Stimulated activated naive CD8-positive, alpha-beta T cell treated with anti-CD3 and anti-CD28 coated beads, Interleukin-15, Interleukin-2, amounts not matched to agents 100 ng/mL and 50 ng/mL, for 24 hours (primary cell): ENCODE data around the gene FAM151B.
"Not testable (repeated sequence)": the region's sequence is repeated elsewhere in the genome, so short reads cannot be mapped to it uniquely, and the experiment has no call there.

Experiments used
- H3K27ac Mint-ChIP-seq: one replicate; pipeline ENCODE4 v1.8.0; 2021; ENCODE audit warnings: mild to moderate bottlenecking, mixed read lengths
- H3K27me3 Mint-ChIP-seq: one replicate; pipeline ENCODE4 v1.8.0; 2021; ENCODE audit warnings: mixed read lengths
- H3K36me3 Mint-ChIP-seq: one replicate; pipeline ENCODE4 v1.8.0; 2021; ENCODE audit warnings: low read depth, mixed read lengths
- H3K4me1 Mint-ChIP-seq: one replicate; pipeline ENCODE4 v1.8.0; 2021; ENCODE audit warnings: low read depth, mixed read lengths
- H3K4me3 Mint-ChIP-seq: one replicate; pipeline ENCODE4 v1.8.0; 2021; ENCODE audit warnings: mild to moderate bottlenecking, mixed read lengths
- H3K9me3 Mint-ChIP-seq: one replicate; pipeline ENCODE4 v1.8.0; 2021; ENCODE audit warnings: mixed read lengths

Gene FAM151B

DNA sequence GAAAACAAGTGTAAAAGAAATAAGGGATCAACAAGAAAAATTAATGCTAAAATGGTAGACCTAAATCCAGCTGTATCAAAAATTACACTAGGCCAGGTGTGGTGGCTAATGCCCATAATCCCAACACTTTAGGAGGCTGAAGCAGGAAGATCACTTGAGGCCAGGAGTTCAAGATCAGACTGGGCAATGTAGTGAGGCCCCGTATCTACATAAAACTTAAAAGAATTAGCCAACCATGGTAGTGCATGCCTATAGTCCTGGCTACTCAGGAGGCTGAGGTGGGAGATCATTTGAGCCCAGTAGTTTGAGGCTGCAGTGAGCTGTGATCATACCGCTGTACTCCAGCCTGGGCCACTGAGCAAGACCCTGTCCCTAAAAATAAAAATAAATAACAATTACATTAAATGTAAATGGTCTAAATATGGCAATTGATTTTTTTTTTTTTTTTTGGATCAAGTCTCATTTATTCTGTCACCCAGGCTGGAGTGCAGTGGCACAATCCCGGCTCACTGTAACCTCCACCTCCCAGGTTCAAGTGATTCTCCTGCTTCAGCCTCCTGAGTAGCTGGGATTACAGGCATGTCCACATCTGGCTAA is 4.2 kb upstream of the FAM151B start:
- peaks cover 19% of the 10 kb centered on the region for H3K4me1 Mint-ChIP-seq
- no peak overlapping the region for H3K4me3 Mint-ChIP-seq
- peaks cover 40% of the 10 kb centered on the region for H3K36me3 Mint-ChIP-seq
- no peak overlapping the region for H3K27ac Mint-ChIP-seq
- peaks cover 10% of the 10 kb centered on the region for H3K9me3 Mint-ChIP-seq
- H3K27me3 Mint-ChIP-seq: peaks cover 19% of the 10 kb centered on the region

DNA sequence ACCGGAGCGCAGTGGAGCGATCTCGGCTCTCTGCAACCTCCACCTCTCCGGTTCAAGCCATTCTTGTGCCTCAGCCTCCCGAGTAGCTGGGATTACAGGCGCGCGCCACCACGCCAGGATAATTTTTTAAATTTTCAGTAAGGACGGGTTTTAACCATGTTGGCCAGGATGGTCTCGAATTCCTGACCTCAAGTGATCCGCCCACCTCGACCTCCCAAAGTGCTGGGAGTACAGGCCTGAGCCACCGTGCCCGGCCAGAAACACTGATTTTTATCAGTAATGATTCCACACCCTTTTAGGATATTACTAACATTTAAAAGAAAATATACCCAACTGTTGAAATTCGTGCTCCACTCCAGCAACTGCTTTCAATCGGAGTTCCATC is 464 bp upstream of the FAM151B start:
- peaks cover 19% of the 10 kb centered on the region for H3K4me1 Mint-ChIP-seq
- peaks cover 10% of the 10 kb centered on the region for H3K36me3 Mint-ChIP-seq
- H3K9me3 Mint-ChIP-seq: peaks cover 5% of the 10 kb centered on the region
- peak overlapping the region; percentile 81 for H3K4me3 Mint-ChIP-seq
- H3K27me3 Mint-ChIP-seq: peaks cover 29% of the 10 kb centered on the region
- H3K27ac Mint-ChIP-seq: no peak overlapping the region

- Mint-ChIP-seq H3K9me3 (no peaks in the 10 kb centered on the region), H3K27ac (no peak overlapping the region), H3K27me3 (peaks cover 26% of the 10 kb centered on the region)
These were observed 3.4 kb downstream of the FAM151B start for GRCh38 chr5:80491296-80491695.

DNA sequence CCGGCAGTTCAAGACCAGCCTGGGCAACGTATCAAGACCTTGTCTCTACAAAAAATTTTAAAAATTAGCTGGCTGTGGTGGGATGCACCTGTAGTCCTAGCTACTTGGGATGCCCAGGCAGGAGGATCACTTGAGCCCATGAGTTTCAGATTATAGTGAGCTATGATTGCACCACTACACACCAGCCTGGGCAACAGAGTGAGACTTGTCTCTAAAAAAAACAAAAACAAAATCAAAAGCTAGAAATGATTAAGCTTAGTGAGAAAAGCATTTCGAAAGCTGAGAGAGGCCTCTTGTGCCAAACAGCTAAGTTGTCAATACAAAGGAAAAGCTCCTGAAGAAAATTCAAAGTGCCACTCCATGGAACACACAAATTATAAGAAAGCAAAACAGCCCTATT is 4.8 kb downstream of the FAM151B start:
- peaks cover 17% of the 10 kb centered on the region for H3K27me3 Mint-ChIP-seq
- no peak overlapping the region for H3K4me3 Mint-ChIP-seq
- H3K36me3 Mint-ChIP-seq: no peaks in the 10 kb centered on the region
- peaks cover 8% of the 10 kb centered on the region for H3K4me1 Mint-ChIP-seq
- H3K27ac Mint-ChIP-seq: no peak overlapping the region
- no peaks in the 10 kb centered on the region for H3K9me3 Mint-ChIP-seq

More at GRCh38 chr5:80491296-80491695, 3.4 kb downstream of the FAM151B start:
- Mint-ChIP-seq H3K4me1 (peaks cover 19% of the 10 kb centered on the region), H3K4me3 (no peak overlapping the region), H3K36me3 (no peaks in the 10 kb centered on the region)

- not testable (repeated sequence) for H3K36me3 Mint-ChIP-seq, H3K4me1 Mint-ChIP-seq, H3K4me3 Mint-ChIP-seq, H3K27ac Mint-ChIP-seq, H3K9me3 Mint-ChIP-seq
- H3K27me3 Mint-ChIP-seq: peaks cover 13% of the 10 kb centered on the region
These were observed 5.5 kb downstream of the FAM151B start for GRCh38 chr5:80493443-80493842.

DNA sequence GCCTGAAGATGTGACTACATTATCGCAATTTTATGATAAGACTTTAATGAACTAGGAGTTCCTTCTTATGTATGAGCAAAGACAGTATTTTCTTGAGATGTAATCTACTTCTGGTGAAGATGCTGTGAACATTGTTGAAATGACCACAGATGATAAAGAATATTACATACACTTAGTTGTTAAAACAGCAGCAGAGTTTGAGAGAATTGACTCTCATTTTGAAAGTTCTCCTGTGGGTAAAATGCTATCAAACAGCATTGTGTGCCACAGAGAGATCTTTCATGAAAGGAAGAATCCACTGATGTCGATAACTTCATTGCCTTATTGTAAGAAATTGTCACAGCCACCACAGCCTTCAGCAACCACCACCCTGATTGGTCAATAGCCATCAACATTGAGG is 8.0 kb downstream of the FAM151B start:
- H3K4me3 Mint-ChIP-seq: no peak overlapping the region
- H3K9me3 Mint-ChIP-seq: no peaks in the 10 kb centered on the region
- H3K27me3 Mint-ChIP-seq: no peaks in the 10 kb centered on the region
- no peaks in the 10 kb centered on the region for H3K36me3 Mint-ChIP-seq
- no peak overlapping the region for H3K27ac Mint-ChIP-seq
- no peaks in the 10 kb centered on the region for H3K4me1 Mint-ChIP-seq

- Mint-ChIP-seq H3K27me3 (no peaks in the 10 kb centered on the region), H3K27ac (no peak overlapping the region), H3K9me3 (no peaks in the 10 kb centered on the region), H3K4me1 (no peaks in the 10 kb centered on the region), H3K36me3 (no peaks in the 10 kb centered on the region), H3K4me3 (no peak overlapping the region)
These were observed 14.9 kb downstream of the FAM151B start for GRCh38 chr5:80502800-80503199.

DNA sequence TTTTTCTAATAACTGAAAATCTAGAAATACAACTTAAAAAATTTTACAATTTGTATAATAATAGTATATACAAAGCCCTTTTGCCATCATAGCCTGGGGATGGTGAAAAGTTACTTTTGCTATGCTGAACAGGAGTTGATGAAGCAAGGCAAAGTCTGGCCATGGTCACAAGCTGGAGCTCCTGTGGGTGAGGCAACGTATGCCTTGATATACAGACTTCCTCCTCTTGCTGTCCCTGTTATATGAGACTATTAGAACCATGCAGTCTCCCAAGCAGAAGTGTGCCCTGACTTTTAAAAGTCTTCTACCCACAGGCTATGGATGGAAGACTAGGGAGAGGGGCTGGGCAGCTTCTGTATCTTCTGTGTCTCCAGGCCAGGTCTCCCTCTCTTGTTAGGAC is 15.7 kb downstream of the FAM151B start:
- Mint-ChIP-seq H3K27ac (no peak overlapping the region), H3K36me3 (no peaks in the 10 kb centered on the region), H3K27me3 (no peaks in the 10 kb centered on the region), H3K9me3 (no peaks in the 10 kb centered on the region), H3K4me3 (no peak overlapping the region), H3K4me1 (no peaks in the 10 kb centered on the region)

GRCh38 chr5:80504833-80505232 is 16.9 kb downstream of the FAM151B start:
- no peaks in the 10 kb centered on the region for H3K9me3 Mint-ChIP-seq
- no peaks in the 10 kb centered on the region for H3K36me3 Mint-ChIP-seq
- H3K27me3 Mint-ChIP-seq: no peaks in the 10 kb centered on the region
- no peaks in the 10 kb centered on the region for H3K4me1 Mint-ChIP-seq
- H3K4me3 Mint-ChIP-seq: no peak overlapping the region
- H3K27ac Mint-ChIP-seq: no peak overlapping the region

DNA sequence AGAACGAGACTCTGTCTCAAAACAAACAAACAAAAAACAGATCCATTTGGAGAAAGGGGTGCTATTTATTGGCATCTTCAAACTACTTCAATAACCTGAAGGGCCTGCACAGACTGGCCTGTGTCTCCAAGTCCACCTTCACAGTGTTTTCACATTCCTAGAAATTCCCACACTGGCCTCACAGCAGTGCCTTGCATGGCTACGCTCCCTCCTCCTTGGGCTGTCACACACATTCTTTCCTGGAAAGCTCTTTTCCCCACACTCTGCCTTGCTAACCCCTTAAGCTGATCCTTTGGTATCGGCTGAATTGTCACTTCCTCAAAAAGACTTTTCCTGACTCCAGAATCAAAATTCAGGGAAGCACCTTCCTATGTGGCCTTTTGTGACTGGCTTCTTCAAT is 19.8 kb downstream of the FAM151B start:
- Mint-ChIP-seq H3K27me3 (no peaks in the 10 kb centered on the region), H3K4me3 (no peak overlapping the region), H3K27ac (no peak overlapping the region), H3K36me3 (no peaks in the 10 kb centered on the region), H3K4me1 (no peaks in the 10 kb centered on the region), H3K9me3 (no peaks in the 10 kb centered on the region)

DNA sequence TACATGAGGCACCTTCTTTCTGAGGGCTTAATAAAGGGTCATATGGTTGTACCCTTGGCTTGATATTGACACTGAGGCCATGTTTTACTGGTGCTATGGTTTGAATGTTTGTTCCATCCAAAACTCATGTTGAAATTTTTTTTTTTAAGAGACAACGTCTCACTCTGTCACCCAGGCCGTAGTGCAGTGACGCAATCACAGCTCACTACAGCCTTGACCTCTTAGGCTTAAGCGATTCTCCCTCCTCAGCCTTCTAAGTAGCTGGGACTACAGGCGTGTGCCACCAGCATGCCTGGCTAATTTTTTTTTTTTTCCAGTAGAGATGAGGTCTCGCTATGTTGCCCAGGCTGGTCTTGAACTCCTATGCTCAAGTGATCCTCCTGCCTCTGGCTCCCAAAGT is 20.9 kb downstream of the FAM151B start:
- no peaks in the 10 kb centered on the region for H3K4me1 Mint-ChIP-seq
- H3K27me3 Mint-ChIP-seq: no peaks in the 10 kb centered on the region
- no peaks in the 10 kb centered on the region for H3K36me3 Mint-ChIP-seq
- no peak overlapping the region for H3K27ac Mint-ChIP-seq
- no peak overlapping the region for H3K4me3 Mint-ChIP-seq
- H3K9me3 Mint-ChIP-seq: no peaks in the 10 kb centered on the region

DNA sequence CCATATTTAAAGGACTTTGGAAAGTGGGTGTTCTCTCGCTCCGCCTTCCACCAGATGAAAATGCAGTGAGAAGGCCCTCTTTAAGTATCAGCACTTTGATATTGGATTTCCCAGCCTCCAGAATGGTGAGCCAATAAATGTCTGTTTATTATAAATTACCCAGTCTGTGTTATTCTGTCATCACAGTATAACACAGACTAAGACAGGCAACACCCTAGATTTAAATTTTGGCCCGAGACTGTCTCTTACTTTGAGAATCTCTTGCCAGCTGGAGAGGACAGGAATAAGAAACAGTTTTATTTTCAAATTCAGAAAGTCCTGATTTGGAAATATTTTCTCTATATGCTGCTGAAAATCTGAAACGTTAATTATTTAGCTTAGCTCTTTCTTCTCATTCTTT is 21.5 kb downstream of the FAM151B start:
- Mint-ChIP-seq H3K4me1 (no peaks in the 10 kb centered on the region), H3K27me3 (no peaks in the 10 kb centered on the region), H3K4me3 (no peak overlapping the region), H3K27ac (no peak overlapping the region), H3K36me3 (no peaks in the 10 kb centered on the region), H3K9me3 (no peaks in the 10 kb centered on the region)

GRCh38 chr5:80516826-80517225 is 28.9 kb downstream of the FAM151B start:
- Mint-ChIP-seq H3K36me3 (no peaks in the 10 kb centered on the region), H3K9me3 (no peaks in the 10 kb centered on the region), H3K4me1 (peaks cover 6% of the 10 kb centered on the region), H3K27me3 (no peaks in the 10 kb centered on the region), H3K27ac (no peak overlapping the region), H3K4me3 (peak overlapping the region; percentile 37)

DNA sequence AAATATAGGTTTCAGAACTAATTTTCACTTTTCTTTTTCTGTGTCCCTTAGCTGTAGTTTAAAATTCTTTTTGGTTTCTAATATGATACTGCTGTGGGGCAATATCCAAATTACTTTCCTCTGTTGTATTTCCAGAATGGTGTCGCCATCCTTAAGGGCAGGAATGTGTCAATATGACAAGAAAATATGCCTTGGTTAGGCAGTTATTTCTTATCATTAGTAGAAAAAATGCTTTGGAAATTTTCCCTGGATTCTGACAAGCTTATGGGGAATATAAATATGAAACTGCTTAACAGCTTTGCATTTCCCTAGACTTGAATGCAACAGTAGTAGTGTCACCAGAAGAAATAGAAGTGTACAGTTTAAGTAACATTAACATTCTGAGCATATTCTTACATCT is 52.8 kb downstream of the FAM151B start:
- H3K4me3 Mint-ChIP-seq: no peak overlapping the region
- H3K27me3 Mint-ChIP-seq: peaks cover 8% of the 10 kb centered on the region
- H3K27ac Mint-ChIP-seq: no peak overlapping the region
- no peaks in the 10 kb centered on the region for H3K9me3 Mint-ChIP-seq
- no peaks in the 10 kb centered on the region for H3K36me3 Mint-ChIP-seq
- peaks cover 12% of the 10 kb centered on the region for H3K4me1 Mint-ChIP-seq

GRCh38 chr5:80541392-80541791 is 53.5 kb downstream of the FAM151B start:
- peak overlapping the region; percentile 53 for H3K27ac Mint-ChIP-seq

GRCh38 chr5:80554646-80555045 is 66.7 kb downstream of the FAM151B start:
- Mint-ChIP-seq H3K4me1 (no peaks in the 10 kb centered on the region), H3K27me3 (peaks cover 52% of the 10 kb centered on the region), H3K4me3 (no peak overlapping the region), H3K36me3 (no peaks in the 10 kb centered on the region), H3K9me3 (no peaks in the 10 kb centered on the region), H3K27ac (no peak overlapping the region)

More at GRCh38 chr5:80541392-80541791, 53.5 kb downstream of the FAM151B start:
- peaks cover 8% of the 10 kb centered on the region for H3K27me3 Mint-ChIP-seq
- peaks cover 12% of the 10 kb centered on the region for H3K4me1 Mint-ChIP-seq
- no peaks in the 10 kb centered on the region for H3K36me3 Mint-ChIP-seq
- no peaks in the 10 kb centered on the region for H3K9me3 Mint-ChIP-seq
- no peak overlapping the region for H3K4me3 Mint-ChIP-seq
